DMS79 treated with DMSO at 0.1 percent for 48 hours (cell line): ENCODE measurements around the gene FOSL1.
"Not testable (repeated sequence)": the region's sequence is repeated elsewhere in the genome, so short reads cannot be mapped to it uniquely, and the experiment has no call there.

Experiments used
- DNase-seq: peaks from one replicate; lab custom pipeline; 2025; lab: John Stamatoyannopoulos, UW

Gene FOSL1

DNA sequence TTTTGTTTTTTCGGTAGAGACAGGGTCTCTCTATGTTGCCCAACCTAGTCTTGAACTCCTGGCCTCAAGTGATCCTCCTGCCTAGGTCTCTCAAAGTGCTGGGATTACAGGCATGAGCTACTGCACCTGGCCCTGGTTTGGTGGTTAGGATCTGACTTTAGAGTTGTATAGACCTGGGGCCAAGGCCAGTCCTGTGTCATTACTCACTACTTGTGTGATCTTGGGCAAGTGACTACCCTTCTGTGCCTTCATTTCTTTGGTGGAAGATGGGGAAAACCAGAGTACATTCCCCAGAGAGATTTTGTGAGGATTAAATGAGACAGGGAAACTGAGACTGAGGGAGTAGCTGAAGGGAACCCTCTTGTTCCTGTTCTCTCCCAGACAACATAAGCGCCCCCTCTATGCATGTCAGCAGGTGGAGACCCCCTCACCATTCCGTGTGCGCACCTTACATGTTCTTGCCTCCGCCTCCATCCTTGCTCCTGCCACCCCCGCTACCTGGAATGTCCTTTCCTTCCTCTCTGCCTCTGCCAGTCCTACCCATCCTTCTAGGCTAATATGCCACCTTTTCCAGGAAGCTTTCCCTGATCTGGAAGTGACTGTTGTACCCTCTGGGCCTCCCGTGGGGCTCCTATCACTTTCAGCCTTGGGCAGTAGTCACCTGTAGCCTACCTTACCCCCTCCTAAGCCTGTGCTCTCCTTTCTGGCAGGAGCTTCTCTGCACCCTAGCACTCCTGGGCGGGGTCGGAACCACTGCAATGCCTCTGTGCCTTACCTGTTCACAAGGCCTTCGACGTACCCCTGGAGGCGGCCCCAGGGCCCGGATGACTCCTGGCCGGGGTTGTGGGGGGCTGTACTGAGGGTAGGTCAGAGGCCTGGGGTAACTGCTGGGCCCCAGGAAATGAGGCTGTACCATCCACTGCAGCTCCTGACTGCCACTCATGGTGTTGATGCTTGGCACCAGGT lies 3.9 kb downstream of the FOSL1 start:
- DNase-seq, result no peak

DNA sequence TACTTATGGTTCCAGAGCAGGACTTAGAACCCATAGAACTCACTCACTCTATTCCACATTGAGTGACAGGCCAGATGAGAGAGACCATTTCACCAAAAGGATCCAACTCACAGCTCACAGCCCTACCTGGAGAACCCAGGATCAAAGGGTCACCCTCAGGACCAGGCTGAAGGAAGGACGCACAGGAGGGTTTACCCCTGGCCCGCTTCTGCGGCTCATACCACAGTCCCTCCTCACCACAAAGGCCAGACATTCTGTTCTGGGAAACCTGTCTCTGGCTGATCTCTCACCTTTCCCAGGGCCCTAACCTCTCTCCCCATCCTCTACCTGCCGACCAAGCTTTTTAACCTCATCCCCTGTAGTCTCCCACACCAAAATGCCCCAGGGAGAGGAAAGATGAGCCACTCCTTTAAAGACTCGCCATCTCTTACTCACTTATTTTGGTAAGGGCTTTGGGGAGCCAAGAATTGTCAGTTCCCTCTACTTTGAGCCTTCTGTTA lies 4.7 kb downstream of the FOSL1 start:
- DNase-seq, result no peak

DNA sequence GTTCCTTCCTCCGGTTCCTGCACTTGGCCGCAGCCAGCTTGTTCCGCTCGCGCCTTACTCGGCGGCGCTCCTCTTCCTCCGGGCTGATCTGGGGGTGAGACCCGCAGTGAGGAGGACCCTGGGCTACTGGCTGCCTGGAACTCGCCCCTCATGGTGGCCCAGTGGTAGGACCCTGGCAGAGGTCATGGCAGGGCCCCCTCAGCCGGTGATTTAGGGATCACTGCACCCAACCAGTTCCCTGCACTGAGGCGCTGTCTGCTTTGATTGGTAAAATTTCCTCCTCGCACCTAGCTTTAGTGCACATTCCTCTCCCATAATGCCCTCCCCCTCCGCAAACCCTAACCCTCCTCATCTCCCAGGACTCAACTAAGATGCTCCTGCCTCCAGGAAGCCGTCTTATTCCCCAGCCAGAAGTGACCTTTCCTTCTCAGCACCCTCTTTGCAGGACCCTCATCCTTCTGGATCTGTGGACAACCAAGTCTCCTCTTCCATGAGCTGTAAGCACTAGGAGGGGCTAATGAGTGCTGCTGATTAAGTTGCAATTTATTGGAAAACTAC lies 6.1 kb downstream of the FOSL1 start:
- DNase-seq, result no peak

DNA sequence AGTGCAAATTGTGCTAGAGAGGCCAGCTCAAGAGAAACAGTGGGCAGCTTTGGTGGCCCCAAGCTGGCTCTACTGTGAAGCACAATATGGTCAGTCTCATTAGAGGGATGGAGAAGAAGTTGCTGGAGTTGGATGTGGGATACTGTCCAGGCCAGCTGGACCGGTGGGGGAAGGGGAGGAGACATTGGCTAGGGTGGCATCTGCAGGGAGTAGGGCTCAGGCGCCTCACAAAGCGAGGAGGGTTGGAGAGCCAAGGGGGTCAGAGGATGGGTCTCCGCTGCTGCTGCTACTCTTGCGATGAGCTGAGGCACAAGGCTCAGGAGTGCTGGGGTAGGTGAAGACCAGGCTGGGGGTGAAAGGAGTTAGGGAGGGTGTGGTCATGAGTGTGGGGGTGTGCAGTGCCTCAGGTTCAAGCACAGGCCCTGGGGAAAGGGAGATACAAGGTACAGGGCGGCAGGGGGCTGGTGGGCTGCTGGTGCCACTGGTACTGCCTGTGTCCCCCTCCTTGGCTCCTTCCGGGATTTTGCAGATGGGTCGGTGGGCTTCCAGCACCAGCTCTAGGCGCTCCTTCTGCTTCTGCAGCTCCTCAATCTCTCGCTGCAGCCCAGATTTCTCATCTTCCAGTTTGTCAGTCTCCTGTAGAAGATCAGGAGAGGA lies 7.4 kb downstream of the FOSL1 start:
- DNase-seq, result no peak

DNA sequence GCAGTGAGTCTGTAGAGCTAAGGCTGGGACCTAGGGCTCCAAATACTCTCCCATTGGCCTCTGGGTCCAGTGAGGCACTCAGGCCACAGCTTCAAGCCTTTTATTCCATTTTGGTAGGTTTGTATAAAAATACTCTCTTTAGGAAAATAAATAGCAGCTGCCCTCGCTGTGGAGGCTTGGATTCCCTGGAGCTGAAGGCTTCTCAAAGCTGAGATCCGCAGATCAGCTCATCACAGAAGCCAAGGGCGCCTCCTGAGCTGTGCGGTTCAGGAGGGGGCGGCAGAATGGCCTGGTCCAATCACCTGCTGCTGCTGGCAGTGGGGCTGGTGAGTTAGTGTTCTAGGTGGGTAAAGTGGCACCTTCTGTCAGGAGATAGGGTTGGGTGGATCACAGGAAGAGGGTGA lies 8.0 kb downstream of the FOSL1 start:
- not testable (repeated sequence) for DNase-seq

DNA sequence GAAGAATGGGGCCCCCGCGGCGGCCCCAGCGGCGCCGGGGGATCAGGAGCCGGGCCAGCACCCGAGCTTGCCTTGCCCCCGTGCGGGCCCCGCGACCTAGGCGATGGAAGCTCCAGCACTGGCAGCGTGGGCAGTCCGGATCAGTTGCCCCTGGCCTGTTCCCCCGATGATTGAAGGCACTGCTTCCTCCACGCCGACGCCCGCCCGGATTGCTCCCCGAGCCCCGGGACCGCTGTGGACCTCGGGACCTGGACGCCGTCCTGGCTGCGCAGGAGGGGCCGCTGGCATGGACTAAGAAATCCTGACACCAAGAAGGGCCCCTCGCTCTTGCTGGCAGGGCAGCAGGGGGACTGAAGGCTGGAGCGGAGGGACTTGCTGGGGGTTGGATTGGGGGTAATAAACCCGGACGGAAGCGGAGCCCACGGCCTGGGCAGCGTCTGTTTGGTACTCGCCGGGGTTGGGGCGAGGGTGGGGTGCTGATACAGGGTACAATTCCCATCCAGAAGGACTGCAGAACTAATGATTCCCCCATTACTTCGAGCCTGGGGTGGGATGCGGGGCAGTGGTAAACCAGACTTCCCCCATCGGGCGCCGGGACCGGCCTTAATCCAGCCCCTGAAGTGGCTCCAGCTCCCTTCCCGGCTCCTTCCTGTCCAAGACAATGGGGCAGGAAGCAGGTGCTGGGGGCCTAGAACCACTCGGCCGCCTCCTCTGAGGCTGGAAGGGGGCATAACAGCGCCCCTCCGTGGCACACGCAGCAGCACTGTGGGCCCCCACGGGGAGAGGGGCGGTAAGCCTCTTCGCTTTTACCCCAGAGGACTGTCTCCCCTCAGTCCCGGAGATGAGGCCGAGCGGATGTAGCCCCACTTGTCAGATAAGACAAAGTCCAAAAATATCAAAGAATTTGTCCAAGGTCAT lies 8.7 kb downstream of the FOSL1 start:
- DNase-seq, result no peak

DNA sequence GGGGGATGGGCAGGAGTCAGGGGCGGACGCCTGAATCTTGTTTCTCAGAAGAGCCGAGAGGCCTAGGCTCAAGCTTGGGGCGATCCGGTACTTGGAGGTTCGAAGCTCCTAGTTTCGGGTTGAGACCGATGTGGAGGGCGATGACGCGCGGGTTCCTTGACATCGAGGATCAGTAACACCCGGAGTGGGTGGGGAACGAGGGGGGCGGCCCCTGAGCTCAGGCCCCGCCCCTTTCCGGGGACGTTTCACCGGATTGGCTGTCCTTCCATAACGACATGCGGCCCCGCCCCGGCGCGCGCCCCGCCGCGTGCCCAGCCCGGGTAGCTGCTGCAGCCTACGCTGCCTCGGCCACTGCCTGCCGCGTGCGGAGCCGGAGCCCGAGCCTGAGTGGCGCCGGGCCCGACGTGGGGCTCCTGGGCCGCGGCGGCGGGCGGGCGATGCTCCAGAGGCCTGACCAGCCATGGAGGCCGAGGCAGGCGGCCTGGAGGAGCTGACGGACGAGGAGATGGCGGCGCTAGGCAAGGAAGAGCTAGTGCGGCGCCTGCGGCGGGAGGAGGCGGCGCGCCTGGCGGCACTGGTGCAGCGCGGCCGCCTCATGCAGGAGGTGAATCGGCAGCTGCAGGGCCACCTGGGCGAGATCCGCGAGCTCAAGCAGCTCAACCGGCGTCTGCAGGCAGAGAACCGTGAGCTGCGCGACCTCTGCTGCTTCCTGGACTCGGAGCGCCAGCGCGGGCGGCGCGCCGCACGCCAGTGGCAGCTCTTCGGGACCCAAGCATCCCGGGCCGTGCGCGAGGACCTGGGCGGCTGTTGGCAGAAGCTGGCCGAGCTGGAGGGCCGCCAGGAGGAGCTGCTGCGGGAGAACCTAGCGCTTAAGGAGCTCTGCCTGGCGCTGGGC lies 9.6 kb downstream of the FOSL1 start, which contains the start of gene CCDC85B:
TSS of gene CCDC85B (plus strand) at position 350 of the 895 bp plus-strand sequence. CDS start at position 461, 111 bp downstream.
- peak; percentile 86 for DNase-seq

DNA sequence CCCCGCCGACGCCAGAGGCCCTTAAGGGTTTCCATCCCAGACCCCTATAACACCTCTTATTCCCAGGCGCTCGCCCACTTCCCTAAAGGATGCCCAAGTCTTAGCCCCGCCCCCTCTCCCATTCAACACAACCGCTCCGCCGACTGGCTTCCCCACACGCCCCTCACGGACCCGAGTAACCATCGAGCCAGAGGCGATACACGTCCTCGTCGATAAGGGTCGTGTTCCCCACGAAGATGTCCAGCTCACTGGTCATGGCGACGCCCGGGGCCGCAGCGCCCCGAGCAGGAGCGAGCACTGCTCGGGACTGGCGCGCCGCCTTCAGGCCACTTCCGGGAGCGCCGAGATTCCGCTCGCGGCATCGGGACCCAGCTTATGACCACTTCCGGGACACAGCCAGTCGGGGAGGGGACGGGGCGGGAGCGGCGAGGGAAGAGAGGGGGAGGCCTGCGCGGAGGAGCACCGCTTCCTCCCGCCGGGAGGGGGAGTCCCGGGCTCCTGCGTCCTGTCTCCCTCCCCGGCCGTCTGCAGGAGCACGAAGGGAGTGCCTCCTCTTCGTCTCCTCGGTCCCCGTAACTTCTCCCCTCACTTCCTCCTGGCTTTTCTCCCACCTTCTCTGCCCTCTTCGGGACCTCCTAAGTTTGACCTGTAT lies 11.9 kb downstream of the FOSL1 start, which contains the start of gene FIBP:
TSS of gene FIBP (minus strand) at position 309 of the 652 bp plus-strand sequence. CDS start at position 256, 53 bp downstream.
- DNase-seq, result peak; percentile 91

DNA sequence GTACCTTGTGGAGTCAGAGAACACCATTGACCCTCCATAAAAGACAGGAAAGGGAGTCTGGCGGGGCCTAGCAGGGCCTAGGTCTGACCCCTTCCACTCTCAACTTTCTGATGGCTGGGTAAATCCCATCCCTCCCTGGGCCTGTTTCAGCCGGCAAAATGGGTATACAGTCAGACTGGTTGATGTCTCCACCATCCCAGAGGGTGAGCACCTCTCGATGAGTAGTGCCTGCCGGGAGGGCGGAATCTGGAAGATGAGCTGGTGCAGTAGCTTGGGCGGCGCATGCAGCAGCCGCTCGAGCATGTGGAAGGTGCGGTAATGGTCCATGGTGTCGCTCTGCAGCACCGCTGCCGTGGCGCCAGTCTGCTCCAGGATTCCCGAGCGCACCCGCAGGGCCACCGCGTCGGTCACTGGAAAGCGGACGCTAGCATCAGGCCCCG lies 12.4 kb downstream of the FOSL1 start:
- no peak for DNase-seq

DNA sequence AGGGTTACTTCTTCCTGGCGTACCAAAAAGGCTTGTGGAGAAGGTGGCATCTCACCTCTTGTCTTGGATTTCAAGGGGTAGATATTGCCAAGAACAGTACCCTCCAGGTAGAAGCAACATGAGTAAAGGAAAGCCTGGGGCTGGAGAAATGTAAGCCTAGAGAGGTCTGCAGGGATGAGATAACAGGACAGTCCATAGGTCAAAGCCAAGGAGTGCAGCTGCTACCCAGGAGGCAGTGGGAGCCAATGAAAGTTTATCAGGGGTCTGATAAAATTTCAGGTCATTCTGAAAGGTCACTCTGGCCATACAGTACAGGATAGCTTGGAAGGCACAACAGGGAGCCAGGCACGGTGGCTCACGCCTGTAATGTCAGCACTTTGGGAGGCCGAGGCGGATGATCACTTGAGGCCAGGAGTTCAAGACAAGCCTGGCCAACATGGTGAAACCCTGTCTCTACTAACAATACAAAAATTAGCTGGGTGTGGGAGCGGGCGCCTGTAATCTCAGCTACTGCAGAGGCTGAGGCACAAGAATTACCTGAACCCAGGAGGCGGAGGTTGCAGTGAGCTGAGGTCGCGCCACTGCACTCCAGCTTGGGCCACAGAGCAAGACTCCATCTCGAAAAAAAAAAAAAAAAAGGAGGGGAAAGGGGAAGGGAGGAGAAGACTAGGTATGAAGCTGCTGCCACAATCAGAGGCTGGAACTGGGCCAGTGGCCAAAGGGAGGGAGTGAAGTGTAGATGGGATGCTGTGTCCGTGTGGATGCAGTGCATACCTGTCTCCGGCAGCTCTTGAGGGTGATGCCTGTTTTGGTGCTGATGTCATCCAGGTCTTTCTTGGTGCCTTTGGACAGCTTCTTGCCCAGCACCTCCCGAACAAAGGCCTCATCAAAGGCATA lies 13.1 kb downstream of the FOSL1 start:
- no peak for DNase-seq

DNA sequence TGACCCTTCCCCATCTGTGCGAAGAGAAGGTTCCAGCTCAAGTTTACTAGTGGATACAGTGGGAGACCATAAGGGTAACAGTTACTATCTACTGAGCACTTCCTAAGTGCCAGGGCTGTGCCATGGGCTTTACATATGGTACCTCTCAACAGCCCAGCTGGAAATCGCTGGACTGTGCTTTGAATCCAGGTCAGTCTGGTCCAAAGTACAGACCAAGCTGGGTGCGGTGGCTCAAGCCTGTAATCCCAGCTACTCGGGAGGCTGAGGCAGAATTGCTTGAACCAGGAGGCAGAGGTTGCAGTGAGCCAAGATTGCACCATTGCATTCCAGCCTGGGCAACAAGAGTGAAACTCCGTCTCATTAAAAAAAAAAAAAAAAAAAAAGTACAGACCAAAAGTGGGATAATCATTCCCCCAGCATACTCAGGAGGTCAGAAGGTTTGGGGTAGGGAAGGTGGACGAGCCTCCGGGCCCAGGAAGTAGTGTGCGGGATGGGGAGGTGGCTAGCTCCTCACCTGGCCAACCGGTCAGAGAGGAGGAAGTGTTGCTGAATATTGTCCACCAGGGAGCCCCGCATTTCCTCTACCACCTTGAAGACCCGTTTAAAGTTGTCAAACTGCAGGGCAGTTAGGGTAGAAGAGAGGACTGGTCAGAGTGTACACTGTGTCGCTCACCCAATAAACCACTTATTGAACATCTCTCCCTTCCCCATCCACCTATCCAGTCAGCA lies 14.2 kb downstream of the FOSL1 start:
- no peak for DNase-seq

DNA sequence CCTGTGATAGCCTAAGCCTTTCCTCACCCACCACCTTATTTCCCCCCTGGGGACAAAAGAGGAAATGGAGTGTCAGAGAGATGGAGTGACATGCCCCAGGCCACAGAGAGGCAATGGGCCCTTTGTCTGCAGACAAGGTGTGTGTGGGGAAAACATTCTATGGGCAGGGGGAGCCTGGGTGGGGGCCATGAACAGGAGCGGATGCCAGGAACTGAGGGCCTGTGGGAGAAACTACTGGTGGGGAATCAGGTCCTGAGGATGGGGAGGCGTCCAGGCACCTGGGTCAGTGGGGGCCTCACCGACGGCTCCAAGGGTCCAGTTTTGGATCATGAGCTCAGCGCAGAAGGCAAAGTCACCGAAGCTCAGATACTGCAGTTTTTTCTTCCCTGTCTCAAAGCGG lies 15.0 kb downstream of the FOSL1 start:
- no peak for DNase-seq

DNA sequence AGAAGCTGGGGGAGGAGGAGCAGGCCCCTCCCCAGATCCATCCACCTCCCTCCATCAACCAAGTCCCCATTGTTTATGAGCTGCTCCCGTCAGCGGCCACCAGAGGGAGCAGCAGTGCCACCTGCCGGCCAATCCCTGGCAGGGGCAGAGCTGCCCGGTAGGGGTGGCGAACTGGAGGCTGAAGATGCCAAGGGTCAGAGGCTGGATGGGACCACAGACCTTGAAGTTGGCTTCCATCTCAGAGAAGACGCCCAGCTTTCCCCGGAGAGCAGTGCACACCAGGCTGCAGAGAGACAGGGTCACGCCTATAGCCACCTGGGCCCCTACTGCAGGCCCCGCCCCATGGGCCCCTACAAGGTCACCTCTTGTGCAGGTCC lies 15.5 kb downstream of the FOSL1 start:
- peak; percentile 48 for DNase-seq

DNA sequence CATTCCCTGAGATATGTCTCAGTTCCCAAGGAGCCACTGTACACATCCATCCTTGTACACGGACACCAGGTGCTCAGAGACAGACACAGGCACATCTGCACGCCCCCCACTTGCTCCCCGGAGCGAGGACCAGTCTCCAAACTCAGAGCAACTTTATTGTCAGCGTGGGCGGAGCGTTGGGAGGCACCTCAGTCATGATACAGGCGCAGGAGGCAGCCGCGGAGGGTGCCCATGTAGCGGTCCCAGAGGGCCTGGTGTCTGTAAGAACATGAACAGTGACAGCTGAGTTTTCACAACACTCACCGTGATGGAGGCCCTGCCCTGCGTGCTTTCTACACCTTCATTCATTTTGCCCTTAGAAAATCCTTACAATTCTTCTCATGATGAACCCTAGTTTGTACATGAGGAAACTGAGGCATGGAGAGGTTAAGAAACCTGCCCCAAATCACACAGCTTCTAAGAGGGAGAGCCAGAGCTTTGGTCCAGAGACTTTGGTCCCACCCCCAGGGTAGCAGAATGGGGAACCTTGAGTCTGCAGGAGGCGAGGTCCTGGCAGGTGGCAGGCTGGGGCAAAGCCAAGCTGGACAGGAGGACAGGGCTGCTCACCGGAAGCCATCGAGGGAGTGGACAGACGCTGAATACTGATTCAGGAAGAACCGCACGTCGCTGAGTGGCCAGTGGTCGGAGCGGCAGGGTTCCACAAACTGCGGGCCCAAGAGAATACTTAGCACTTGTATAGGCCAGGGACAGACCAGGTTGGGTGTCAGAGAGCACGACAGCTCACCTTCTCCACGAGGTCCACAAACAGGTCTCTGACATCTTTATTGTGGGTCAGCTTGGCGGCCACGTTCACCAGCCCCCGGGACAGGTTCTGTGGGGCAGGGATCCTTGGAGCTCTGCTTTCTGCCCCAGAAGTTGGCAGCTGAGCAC lies 16.1 kb downstream of the FOSL1 start:
- DNase-seq, result no peak

DNA sequence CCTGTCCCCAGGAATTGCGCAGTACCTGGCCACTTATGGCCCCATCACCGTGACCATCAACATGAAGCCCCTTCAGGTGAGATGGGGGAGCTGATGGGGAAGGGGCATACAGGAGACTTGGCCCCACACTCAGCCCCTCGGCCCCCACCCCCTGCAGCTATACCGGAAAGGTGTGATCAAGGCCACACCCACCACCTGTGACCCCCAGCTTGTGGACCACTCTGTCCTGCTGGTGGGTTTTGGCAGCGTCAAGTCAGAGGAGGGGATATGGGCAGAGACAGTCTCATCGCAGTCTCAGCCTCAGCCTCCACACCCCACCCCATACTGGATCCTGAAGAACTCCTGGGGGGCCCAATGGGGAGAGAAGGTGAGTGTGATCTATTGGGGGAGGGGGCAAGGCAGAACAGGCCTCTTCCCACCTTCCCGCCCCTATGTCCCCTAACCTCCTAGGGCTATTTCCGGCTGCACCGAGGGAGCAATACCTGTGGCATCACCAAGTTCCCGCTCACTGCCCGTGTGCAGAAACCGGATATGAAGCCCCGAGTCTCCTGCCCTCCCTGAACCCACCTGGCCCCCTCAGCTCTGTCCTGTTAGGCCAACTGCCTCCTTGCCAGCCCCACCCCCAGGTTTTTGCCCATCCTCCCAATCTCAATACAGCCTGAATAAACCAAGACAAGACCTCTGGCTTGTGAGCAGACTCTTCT lies 17.0 kb downstream of the FOSL1 start:
- DNase-seq, result no peak
